ENCODE data around the gene CBX6. TPM values are rescaled to one million over a fixed set of nuclear protein-coding genes. Genes with fewer than 3 reads are reported as not detected.

Gene CBX6
- total and polyA plus RNA-seq, 9 of the 15 experiments (the other 6 are each of a cell fraction or from before 2014, with no cell fraction given): 0.75 to 31.6 (median 8.0) TPM

DNA sequence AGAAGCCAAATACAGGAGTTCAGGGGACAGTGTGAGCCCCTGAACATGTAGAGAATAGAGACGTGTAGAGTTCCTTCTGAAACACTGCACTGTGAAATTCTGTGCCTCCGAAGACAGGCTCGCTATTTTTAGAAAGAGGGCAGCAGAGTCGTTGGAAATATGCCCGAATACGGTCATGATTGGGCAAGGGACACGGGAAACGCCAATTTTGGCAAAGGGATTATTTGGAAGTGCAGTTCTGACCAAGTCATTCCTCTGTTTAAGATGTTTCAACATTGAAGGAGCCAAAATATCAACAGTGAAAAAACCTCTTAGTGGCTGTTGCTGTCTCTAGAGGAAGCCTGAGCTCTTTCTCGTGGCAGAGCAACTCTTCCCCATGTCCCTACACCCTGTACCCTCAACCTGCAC is 9.5 kb upstream of the CBX6 start:
- WGBS (ENCODE audit: insufficient coverage, low coverage, missing lambda C conversion rate): 4% methylated on average over 9 of the region's 9 CpGs
- FAIRE-seq: no peak

More for the DNA sequence above, 9.5 kb upstream of the CBX6 start:
- Histone ChIP-seq H3K27ac (ENCODE audit: extremely low read depth, low read depth, low read length) (no peak overlapping the region), H3K9me1 (ENCODE audit: control insufficient read depth, insufficient read depth, low read length) (no peaks in the 10 kb centered on the region), H3K4me2 (ENCODE audit: insufficient read depth, low read length) (no peak overlapping the region), H3K9ac (ENCODE audit: insufficient read depth in 1 of 2, low read depth in 2 of 2, low read length in 2 of 2) (no peak overlapping the region), H2AFZ (ENCODE audit: low read depth, low read length) (no peak overlapping the region), H3K79me2 (ENCODE audit: control insufficient read depth, insufficient read depth, low read length) (no peaks in the 10 kb centered on the region), H3K36me3 (ENCODE audit: control insufficient read depth, insufficient read depth, low read length) (no peaks in the 10 kb centered on the region), H3K4me1 (replicated peaks in 1 of 2; ENCODE audit: control insufficient read depth in 2 of 2, insufficient read depth in 2 of 2, low read length in 2 of 2) (no peaks in the 10 kb centered on the region), H3K9me3 (replicated peaks; ENCODE audit: control insufficient read depth, insufficient read depth, low read depth, low read length) (no peaks in the 10 kb centered on the region), H3K27me3 (ENCODE audit: control insufficient read depth in 2 of 2, insufficient read depth in 2 of 2, low read length in 2 of 2) (peaks cover 4 to 29% of the 10 kb centered on the region in 2 experiments; a peak in 3 of 5 replicates), H4K20me1 (replicated peaks; ENCODE audit: control insufficient read depth, insufficient read depth, low read length) (no peaks in the 10 kb centered on the region), H3K4me3 (no peak overlapping the region)
- DNase-seq (ENCODE audit: extremely low read depth in 1 of 4, low spot score in 3 of 4): peak in 1 of 4 experiments; percentile 3
- ATAC-seq: no peak
- ChIA-PET CTCF (ENCODE audit: low intra/inter-chr PET ratio) (no interaction called here), POLR2A (no interaction called here)
- TF ChIP-seq TARDBP (IDR thresholded peaks at IDR 0.05): no peak
- TF ChIP-seq ETS2 (tag; IDR thresholded peaks at IDR 0.05; ENCODE audit: borderline replicate concordance, poor library complexity, severe bottlenecking): no peak
- TF ChIP-seq, protein P1, sequence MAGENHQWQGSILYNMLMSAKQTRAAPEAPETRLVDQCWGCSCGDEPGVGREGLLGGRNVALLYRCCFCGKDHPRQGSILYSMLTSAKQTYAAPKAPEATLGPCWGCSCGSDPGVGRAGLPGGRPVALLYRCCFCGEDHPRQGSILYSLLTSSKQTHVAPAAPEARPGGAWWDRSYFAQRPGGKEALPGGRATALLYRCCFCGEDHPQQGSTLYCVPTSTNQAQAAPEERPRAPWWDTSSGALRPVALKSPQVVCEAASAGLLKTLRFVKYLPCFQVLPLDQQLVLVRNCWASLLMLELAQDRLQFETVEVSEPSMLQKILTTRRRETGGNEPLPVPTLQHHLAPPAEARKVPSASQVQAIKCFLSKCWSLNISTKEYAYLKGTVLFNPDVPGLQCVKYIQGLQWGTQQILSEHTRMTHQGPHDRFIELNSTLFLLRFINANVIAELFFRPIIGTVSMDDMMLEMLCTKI (IDR thresholded peaks at IDR 0.05; ENCODE audit: partially characterized antibody): no peak
- TF ChIP-seq, protein P2, sequence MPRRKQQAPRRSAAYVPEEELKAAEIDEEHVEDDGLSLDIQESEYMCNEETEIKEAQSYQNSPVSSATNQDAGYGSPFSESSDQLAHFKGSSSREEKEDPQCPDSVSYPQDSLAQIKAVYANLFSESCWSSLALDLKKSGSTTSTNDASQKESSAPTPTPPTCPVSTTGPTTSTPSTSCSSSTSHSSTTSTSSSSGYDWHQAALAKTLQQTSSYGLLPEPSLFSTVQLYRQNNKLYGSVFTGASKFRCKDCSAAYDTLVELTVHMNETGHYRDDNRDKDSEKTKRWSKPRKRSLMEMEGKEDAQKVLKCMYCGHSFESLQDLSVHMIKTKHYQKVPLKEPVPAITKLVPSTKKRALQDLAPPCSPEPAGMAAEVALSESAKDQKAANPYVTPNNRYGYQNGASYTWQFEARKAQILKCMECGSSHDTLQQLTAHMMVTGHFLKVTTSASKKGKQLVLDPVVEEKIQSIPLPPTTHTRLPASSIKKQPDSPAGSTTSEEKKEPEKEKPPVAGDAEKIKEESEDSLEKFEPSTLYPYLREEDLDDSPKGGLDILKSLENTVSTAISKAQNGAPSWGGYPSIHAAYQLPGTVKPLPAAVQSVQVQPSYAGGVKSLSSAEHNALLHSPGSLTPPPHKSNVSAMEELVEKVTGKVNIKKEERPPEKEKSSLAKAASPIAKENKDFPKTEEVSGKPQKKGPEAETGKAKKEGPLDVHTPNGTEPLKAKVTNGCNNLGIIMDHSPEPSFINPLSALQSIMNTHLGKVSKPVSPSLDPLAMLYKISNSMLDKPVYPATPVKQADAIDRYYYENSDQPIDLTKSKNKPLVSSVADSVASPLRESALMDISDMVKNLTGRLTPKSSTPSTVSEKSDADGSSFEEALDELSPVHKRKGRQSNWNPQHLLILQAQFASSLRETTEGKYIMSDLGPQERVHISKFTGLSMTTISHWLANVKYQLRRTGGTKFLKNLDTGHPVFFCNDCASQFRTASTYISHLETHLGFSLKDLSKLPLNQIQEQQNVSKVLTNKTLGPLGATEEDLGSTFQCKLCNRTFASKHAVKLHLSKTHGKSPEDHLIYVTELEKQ (CRISPR knock-in tag; IDR thresholded peaks at IDR 0.05): no peak
- TF ChIP-seq, protein P3, sequence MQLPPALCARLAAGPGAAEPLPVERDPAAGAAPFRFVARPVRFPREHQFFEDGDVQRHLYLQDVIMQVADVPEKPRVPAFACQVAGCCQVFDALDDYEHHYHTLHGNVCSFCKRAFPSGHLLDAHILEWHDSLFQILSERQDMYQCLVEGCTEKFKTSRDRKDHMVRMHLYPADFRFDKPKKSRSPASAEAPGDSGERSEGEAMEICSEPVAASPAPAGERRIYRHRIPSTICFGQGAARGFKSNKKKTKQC (CRISPR knock-in tag; IDR thresholded peaks at IDR 0.05): no peak
- TF ChIP-seq MCM5 (IDR thresholded peaks at IDR 0.05; ENCODE audit: low read depth): no peak
- no peak for TF ChIP-seq XRCC5 (IDR thresholded peaks at IDR 0.05; ENCODE audit: low read depth, low read length)
- TF ChIP-seq ZNF384 (IDR thresholded peaks at IDR 0.05; ENCODE audit: low read depth, low read length): no peak
- no peak for TF ChIP-seq SRSF1 (IDR thresholded peaks at IDR 0.05; ENCODE audit: low read depth, low read length)
- TF ChIP-seq, protein P4, sequence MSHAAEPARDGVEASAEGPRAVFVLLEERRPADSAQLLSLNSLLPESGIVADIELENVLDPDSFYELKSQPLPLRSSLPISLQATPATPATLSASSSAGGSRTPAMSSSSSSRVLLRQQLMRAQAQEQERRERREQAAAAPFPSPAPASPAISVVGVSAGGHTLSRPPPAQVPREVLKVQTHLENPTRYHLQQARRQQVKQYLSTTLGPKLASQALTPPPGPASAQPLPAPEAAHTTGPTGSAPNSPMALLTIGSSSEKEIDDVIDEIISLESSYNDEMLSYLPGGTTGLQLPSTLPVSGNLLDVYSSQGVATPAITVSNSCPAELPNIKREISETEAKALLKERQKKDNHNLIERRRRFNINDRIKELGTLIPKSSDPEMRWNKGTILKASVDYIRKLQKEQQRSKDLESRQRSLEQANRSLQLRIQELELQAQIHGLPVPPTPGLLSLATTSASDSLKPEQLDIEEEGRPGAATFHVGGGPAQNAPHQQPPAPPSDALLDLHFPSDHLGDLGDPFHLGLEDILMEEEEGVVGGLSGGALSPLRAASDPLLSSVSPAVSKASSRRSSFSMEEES (CRISPR knock-in tag; IDR thresholded peaks at IDR 0.05): no peak
- TF ChIP-seq FIP1L1 (IDR thresholded peaks at IDR 0.05; ENCODE audit: low read depth, low read length, poor library complexity, severe bottlenecking): no peak
- TF ChIP-seq SNIP1 (IDR thresholded peaks at IDR 0.05; ENCODE audit: low read depth): no peak
- no peak for TF ChIP-seq CAMTA2 (CRISPR knock-in tag; conservative IDR thresholded peaks at IDR 0.05)
- no peak for TF ChIP-seq OTX1 (CRISPR knock-in tag; IDR thresholded peaks at IDR 0.05)
- in situ Hi-C loops (cut with MboI) (no loop called here), intact Hi-C loops (cut with micrococcal nuclease) (no loop called here)
- no TSS peak for BruUV-seq (replicated peaks)

Measured in K562 (cell line).